Stimulated activated CD8-positive, alpha-beta memory T cell treated with anti-CD3 and anti-CD28 coated beads, Interleukin-12 subunit alpha, Interleukin-12 subunit beta, amount 100 ng/mL, for 4 hours (primary cell): ENCODE measurements around the gene DOK6.
"Not testable (repeated sequence)": the region's sequence is repeated elsewhere in the genome, so short reads cannot be mapped to it uniquely, and the experiment has no call there.

Experiments
- DNase-seq: peaks from one replicate; pipeline ENCODE4 v3.0.0-alpha.2; 2020; ENCODE audit warnings: low read depth

Gene DOK6

GRCh38 chr18:69626643-69627242 is 226.1 kb downstream of the DOK6 start:
- no peak for DNase-seq

GRCh38 chr18:69628774-69629359 is 228.2 kb downstream of the DOK6 start:
- no peak for DNase-seq

- DNase-seq: no peak
Observed at GRCh38 chr18:69631281-69631680, 230.6 kb downstream of the DOK6 start.

GRCh38 chr18:69635482-69635881 is 234.8 kb downstream of the DOK6 start:
- no peak for DNase-seq

GRCh38 chr18:69636529-69637301 is 236.0 kb downstream of the DOK6 start:
- no peak for DNase-seq

- no peak for DNase-seq
Observed at GRCh38 chr18:69638056-69638455, 237.4 kb downstream of the DOK6 start.

- no peak for DNase-seq
Observed at GRCh38 chr18:69647702-69648101, 247.0 kb downstream of the DOK6 start.

- no peak for DNase-seq
Observed at GRCh38 chr18:69648486-69648885, 247.8 kb downstream of the DOK6 start.

- no peak for DNase-seq
Observed at GRCh38 chr18:69649684-69650083, 249.0 kb downstream of the DOK6 start.

GRCh38 chr18:69651243-69651642 is 250.6 kb downstream of the DOK6 start:
- no peak for DNase-seq

GRCh38 chr18:69655816-69656215 is 255.1 kb downstream of the DOK6 start:
- DNase-seq: no peak

- no peak for DNase-seq
Observed at GRCh38 chr18:69658103-69658502, 257.4 kb downstream of the DOK6 start.

- no peak for DNase-seq
Observed at GRCh38 chr18:69658685-69659084, 258.0 kb downstream of the DOK6 start.

GRCh38 chr18:69659142-69659651 is 258.5 kb downstream of the DOK6 start:
- no peak for DNase-seq

- DNase-seq: not testable (repeated sequence)
Observed at GRCh38 chr18:69662090-69662489, 261.4 kb downstream of the DOK6 start.

- DNase-seq: no peak
Observed at GRCh38 chr18:69664399-69664798, 263.7 kb downstream of the DOK6 start.

- no peak for DNase-seq
Observed at GRCh38 chr18:69674292-69674877, 273.7 kb downstream of the DOK6 start.

- DNase-seq: no peak
Observed at GRCh38 chr18:69674966-69675365, 274.3 kb downstream of the DOK6 start.

GRCh38 chr18:69677595-69677994 is 276.9 kb downstream of the DOK6 start:
- DNase-seq: no peak

GRCh38 chr18:69680123-69680522 is 279.4 kb downstream of the DOK6 start:
- no peak for DNase-seq

- no peak for DNase-seq
Observed at GRCh38 chr18:69683176-69683575, 282.5 kb downstream of the DOK6 start.

GRCh38 chr18:69684789-69685188 is 284.1 kb downstream of the DOK6 start:
- DNase-seq: no peak

GRCh38 chr18:69686861-69687260 is 286.2 kb downstream of the DOK6 start:
- no peak for DNase-seq
